Measurements from ENCODE around the gene TSNAX.
"Not testable (repeated sequence)": the region's sequence is repeated elsewhere in the genome, so short reads cannot be mapped to it uniquely, and the experiment has no call there.

TSNAX gene

GRCh38 chr1:231499148-231499763 is 29.2 kb upstream of the TSNAX start:
- Histone ChIP-seq H4K20me1 (ENCODE audit: insufficient read depth, low read length, poor library complexity, severe bottlenecking) (no peaks in the 10 kb centered on the region), H3K9ac (ENCODE audit: low read depth, low read length, poor library complexity, severe bottlenecking) (no peak overlapping the region), H3K4me1 (ENCODE audit: insufficient read depth, low read length, poor library complexity, severe bottlenecking) (no peaks in the 10 kb centered on the region), H3K9me3 (ENCODE audit: insufficient read depth, low read depth, low read length) (peaks cover 16% of the 10 kb centered on the region; the same call in 1 of the 2 replicates), H2AFZ (ENCODE audit: low read length) (no peak overlapping the region), H3K4me2 (ENCODE audit: low read depth, low read length, poor library complexity, severe bottlenecking) (no peak overlapping the region), H3K9me2 (replicated peaks; ENCODE audit: low read depth, low read length) (no peaks in the 10 kb centered on the region), H3K27me3 (ENCODE audit: insufficient read depth, low read length, poor library complexity, severe bottlenecking) (no peaks in the 10 kb centered on the region), H3K36me3 (ENCODE audit: insufficient read depth, low read length) (no peaks in the 10 kb centered on the region), H3F3A (ENCODE audit: low read depth) (no peaks in the 10 kb centered on the region), H3K79me2 (ENCODE audit: insufficient read depth, low read length) (no peaks in the 10 kb centered on the region), H3K4me3 (ENCODE audit: low read length, poor library complexity, severe bottlenecking) (no peak overlapping the region)
- no peak for TF ChIP-seq EZH2phosphoT487 (IDR thresholded peaks at IDR 0.05; ENCODE audit: borderline replicate concordance)

- Histone ChIP-seq H3F3A (ENCODE audit: low read depth) (no peaks in the 10 kb centered on the region), H3K4me2 (ENCODE audit: low read depth, low read length, poor library complexity, severe bottlenecking) (no peak overlapping the region), H3K9ac (ENCODE audit: low read depth, low read length, poor library complexity, severe bottlenecking) (no peak overlapping the region), H2AFZ (ENCODE audit: low read length) (no peak overlapping the region), H3K36me3 (ENCODE audit: insufficient read depth, low read length) (no peaks in the 10 kb centered on the region), H3K9me2 (replicated peaks; ENCODE audit: low read depth, low read length) (no peaks in the 10 kb centered on the region), H3K9me3 (ENCODE audit: insufficient read depth, low read depth, low read length) (peaks cover 16% of the 10 kb centered on the region; the same call in 1 of the 2 replicates), H3K79me2 (ENCODE audit: insufficient read depth, low read length) (no peaks in the 10 kb centered on the region), H3K27me3 (ENCODE audit: insufficient read depth, low read length, poor library complexity, severe bottlenecking) (no peaks in the 10 kb centered on the region), H4K20me1 (ENCODE audit: insufficient read depth, low read length, poor library complexity, severe bottlenecking) (no peaks in the 10 kb centered on the region), H3K4me1 (ENCODE audit: insufficient read depth, low read length, poor library complexity, severe bottlenecking) (no peaks in the 10 kb centered on the region), H3K4me3 (ENCODE audit: low read length, poor library complexity, severe bottlenecking) (no peak overlapping the region)
- no peak for TF ChIP-seq CTCF (conservative IDR thresholded peaks at IDR 0.05; ENCODE audit: low read length)
- TF ChIP-seq EZH2phosphoT487 (IDR thresholded peaks at IDR 0.05; ENCODE audit: borderline replicate concordance) = no peak
Observed at GRCh38 chr1:231500666-231501065, 27.8 kb upstream of the TSNAX start.

- not testable (repeated sequence) for H3K9me2 ChIP-seq (replicated peaks; ENCODE audit: low read depth, low read length); H2AFZ ChIP-seq (ENCODE audit: low read length); H3K4me3 ChIP-seq (ENCODE audit: low read length, poor library complexity, severe bottlenecking); H3K36me3 ChIP-seq (ENCODE audit: insufficient read depth, low read length); H4K20me1 ChIP-seq (ENCODE audit: insufficient read depth, low read length, poor library complexity, severe bottlenecking); H3K79me2 ChIP-seq (ENCODE audit: insufficient read depth, low read length); H3F3A ChIP-seq (ENCODE audit: low read depth); H3K27me3 ChIP-seq (ENCODE audit: insufficient read depth, low read length, poor library complexity, severe bottlenecking); H3K9ac ChIP-seq (ENCODE audit: low read depth, low read length, poor library complexity, severe bottlenecking); H3K4me2 ChIP-seq (ENCODE audit: low read depth, low read length, poor library complexity, severe bottlenecking); H3K4me1 ChIP-seq (ENCODE audit: insufficient read depth, low read length, poor library complexity, severe bottlenecking)
- peaks cover 16% of the 10 kb centered on the region; the same call in 1 of the 2 replicates for H3K9me3 ChIP-seq (ENCODE audit: insufficient read depth, low read depth, low read length)
Observed at GRCh38 chr1:231503168-231503567, 25.3 kb upstream of the TSNAX start.

- no peaks in the 10 kb centered on the region for H3K9me3 ChIP-seq (ENCODE audit: insufficient read depth, low read depth, low read length)
- H3K36me3 ChIP-seq (ENCODE audit: insufficient read depth, low read length) = no peaks in the 10 kb centered on the region
- H3K9ac ChIP-seq (ENCODE audit: low read depth, low read length, poor library complexity, severe bottlenecking) = no peak overlapping the region
- H3K4me2 ChIP-seq (ENCODE audit: low read depth, low read length, poor library complexity, severe bottlenecking) = no peak overlapping the region
- H3K9me2 ChIP-seq (replicated peaks; ENCODE audit: low read depth, low read length) = no peaks in the 10 kb centered on the region
- H3K4me3 ChIP-seq (ENCODE audit: low read length, poor library complexity, severe bottlenecking) = no peak overlapping the region
- H3F3A ChIP-seq (ENCODE audit: low read depth) = no peaks in the 10 kb centered on the region
- no peak for TF ChIP-seq EZH2phosphoT487 (IDR thresholded peaks at IDR 0.05; ENCODE audit: borderline replicate concordance)
- TF ChIP-seq CTCF (conservative IDR thresholded peaks at IDR 0.05; ENCODE audit: low read length) = no peak
- no peak overlapping the region for H2AFZ ChIP-seq (ENCODE audit: low read length)
- H3K4me1 ChIP-seq (ENCODE audit: insufficient read depth, low read length, poor library complexity, severe bottlenecking) = no peaks in the 10 kb centered on the region
- no peaks in the 10 kb centered on the region for H3K27me3 ChIP-seq (ENCODE audit: insufficient read depth, low read length, poor library complexity, severe bottlenecking)
- no peaks in the 10 kb centered on the region for H3K79me2 ChIP-seq (ENCODE audit: insufficient read depth, low read length)
- H4K20me1 ChIP-seq (ENCODE audit: insufficient read depth, low read length, poor library complexity, severe bottlenecking) = no peaks in the 10 kb centered on the region
Observed at GRCh38 chr1:231507476-231508355, 20.8 kb upstream of the TSNAX start.
